Activated CD4-positive, alpha-beta memory T cell treated with anti-CD3 and anti-CD28 coated beads, Interleukin-2, amount 10 ng/mL, durations not matched to agents 7 days and 5 days (primary cell): Measurements from ENCODE around the gene SPPL3. TPM values are rescaled to one million over a fixed set of nuclear protein-coding genes. Genes with fewer than 3 reads are reported as not detected.

Experiments used
- CTCF ChIA-PET: fragments of 350-600 bp; sonication (Branson Sonifier 250); formaldehyde crosslinking; loops from one replicate; lab custom pipeline; 2021; ENCODE audit warnings: antibody characterized with exemption, inconsistent platforms; lab: Charles Lee
- POLR2A ChIA-PET: fragments of 350-600 bp; sonication (Branson Sonifier 250); formaldehyde crosslinking; loops from one replicate; lab custom pipeline; 2021; ENCODE audit warnings: antibody characterized with exemption; lab: Charles Lee
- DNase-seq: peaks from one replicate; pipeline ENCODE4 v3.0.0-alpha.2; 2020
- H3K27ac Mint-ChIP-seq: one replicate; pipeline ENCODE4 v1.8.0; 2021; ENCODE audit warnings: mild to moderate bottlenecking, mixed read lengths
- H3K27me3 Mint-ChIP-seq: one replicate; pipeline ENCODE4 v1.8.0; 2021; ENCODE audit warnings: mixed read lengths
- H3K36me3 Mint-ChIP-seq: one replicate; pipeline ENCODE4 v1.8.0; 2021; ENCODE audit warnings: low read depth, mixed read lengths
- H3K4me1 Mint-ChIP-seq: one replicate; pipeline ENCODE4 v1.8.0; 2021; ENCODE audit warnings: mixed read lengths
- H3K4me3 Mint-ChIP-seq: one replicate; pipeline ENCODE4 v1.8.0; 2021; ENCODE audit warnings: mild to moderate bottlenecking, mixed read lengths
- H3K9me3 Mint-ChIP-seq: one replicate; pipeline ENCODE4 v1.8.0; 2021; ENCODE audit warnings: mixed read lengths
- total RNA-seq, 2 experiments: library from RNA; stranded (reverse); gene quantifications; one replicate each; pipeline ENCODE4 v1.2.3, GENCODE V29; 2021

Gene SPPL3
- total RNA-seq, 2 experiments from 2014 or later, result 32.0 to 32.1 TPM

DNA sequence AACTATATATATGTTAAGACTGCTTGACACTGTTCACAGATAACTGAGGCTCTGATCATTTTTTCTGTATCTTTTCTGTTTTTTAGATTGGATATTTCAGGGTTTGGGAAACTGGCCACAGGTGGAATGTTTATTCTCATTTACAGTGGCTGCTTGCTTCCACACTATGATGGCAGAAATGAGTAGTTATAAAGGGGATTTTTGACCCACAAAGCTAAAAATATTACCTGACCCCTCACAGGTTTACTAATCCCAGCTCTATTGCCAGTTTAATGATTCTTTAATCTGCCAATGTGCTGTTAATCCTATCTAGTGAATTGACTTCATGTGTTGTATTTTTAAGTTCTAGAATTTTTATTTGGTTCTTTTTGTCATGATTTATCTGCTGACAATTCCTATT, 148.9 kb downstream of the SPPL3 start:
- Mint-ChIP-seq H3K9me3 (peaks cover 8% of the 10 kb centered on the region), H3K27me3 (peaks cover 5% of the 10 kb centered on the region), H3K36me3 (peaks cover 7% of the 10 kb centered on the region), H3K4me1 (peaks cover 2% of the 10 kb centered on the region), H3K4me3 (no peak overlapping the region), H3K27ac (no peak overlapping the region)
- CTCF ChIA-PET, result no interaction called here
- POLR2A ChIA-PET, result no interaction called here
- DNase-seq, result no peak

- Mint-ChIP-seq H3K9me3 (peaks cover 8% of the 10 kb centered on the region), H3K4me1 (no peaks in the 10 kb centered on the region), H3K4me3 (no peak overlapping the region), H3K27me3 (peaks cover 5% of the 10 kb centered on the region), H3K36me3 (peaks cover 7% of the 10 kb centered on the region), H3K27ac (no peak overlapping the region)
- CTCF ChIA-PET, result no interaction called here
- no peak for DNase-seq
- POLR2A ChIA-PET, result no interaction called here
These were observed 149.4 kb downstream of the SPPL3 start for GRCh38 chr12:120754792-120755191.

DNA sequence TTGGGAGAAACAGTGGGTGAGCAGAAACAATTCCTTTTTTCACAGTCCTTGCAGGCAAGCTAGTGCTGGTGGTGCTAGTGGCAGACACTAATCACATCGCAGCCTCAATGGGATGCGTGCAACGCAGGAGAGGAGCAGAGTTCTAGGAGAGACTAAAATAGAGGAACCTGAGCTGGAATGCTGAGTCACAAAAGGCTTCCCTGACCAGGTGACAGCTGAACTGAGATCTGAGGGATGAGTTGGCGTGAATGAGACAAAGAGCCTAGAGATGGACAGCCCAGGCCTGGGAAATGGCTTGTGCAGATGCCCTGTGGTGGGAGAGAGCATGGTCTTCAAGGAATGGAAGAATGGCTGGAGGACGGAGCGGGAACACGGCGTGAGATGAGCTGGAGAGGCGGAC, 152.8 kb downstream of the SPPL3 start:
- CTCF ChIA-PET, result interaction anchor here (1.4 to 2.9 kb wide), 2 partner anchors 220 to 222 kb away, joined by 3 to 9 read pairs; no protein-coding TSS in a partner anchor
- peaks cover 7% of the 10 kb centered on the region for H3K36me3 Mint-ChIP-seq
- POLR2A ChIA-PET, result interaction anchor here (1.2 kb wide), 1 partner anchor 220 kb away, joined by 4 read pairs; no protein-coding TSS in a partner anchor
- H3K27ac Mint-ChIP-seq, result no peak overlapping the region
- H3K9me3 Mint-ChIP-seq, result peaks cover 8% of the 10 kb centered on the region
- H3K4me3 Mint-ChIP-seq, result no peak overlapping the region
- no peaks in the 10 kb centered on the region for H3K4me1 Mint-ChIP-seq
- DNase-seq, result no peak
- peaks cover 5% of the 10 kb centered on the region for H3K27me3 Mint-ChIP-seq

DNA sequence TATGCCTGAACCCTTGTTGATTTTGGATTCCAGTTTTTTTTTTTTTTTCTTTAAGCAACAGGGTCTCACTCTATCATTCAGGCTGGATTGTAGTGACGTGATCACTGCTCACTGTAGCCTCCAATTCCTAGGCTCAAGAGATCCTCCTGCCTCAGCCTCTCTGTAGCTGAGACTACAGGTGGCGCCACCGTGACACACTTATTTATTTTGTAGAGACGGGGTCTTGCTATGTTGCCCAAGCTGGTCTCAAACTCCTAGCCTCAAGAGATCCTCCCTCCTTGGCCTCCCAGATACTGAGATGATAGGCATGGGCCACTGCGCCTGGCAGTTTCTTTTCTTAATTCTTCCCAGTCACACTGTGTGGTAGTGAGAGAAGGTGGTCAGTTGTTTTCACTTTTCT, 153.4 kb downstream of the SPPL3 start:
- H3K4me3 Mint-ChIP-seq, result no peak overlapping the region
- no peak for DNase-seq
- no peak overlapping the region for H3K27ac Mint-ChIP-seq
- peaks cover 7% of the 10 kb centered on the region for H3K36me3 Mint-ChIP-seq
- POLR2A ChIA-PET, result interaction anchor here (1.2 kb wide), 1 partner anchor 221 kb away, joined by 4 read pairs; no protein-coding TSS in a partner anchor
- no peaks in the 10 kb centered on the region for H3K4me1 Mint-ChIP-seq
- H3K27me3 Mint-ChIP-seq, result peaks cover 5% of the 10 kb centered on the region
- CTCF ChIA-PET, result interaction anchor here (0.7 to 2.9 kb wide), 3 partner anchors 221 to 694 kb away, joined by 3 to 9 read pairs (median 4); no protein-coding TSS in a partner anchor
- peaks cover 8% of the 10 kb centered on the region for H3K9me3 Mint-ChIP-seq

GRCh38 chr12:120749256-120749655, 154.9 kb downstream of the SPPL3 start:
- Mint-ChIP-seq H3K27me3 (peaks cover 3% of the 10 kb centered on the region), H3K27ac (no peak overlapping the region), H3K9me3 (no peaks in the 10 kb centered on the region), H3K36me3 (no peaks in the 10 kb centered on the region), H3K4me3 (no peak overlapping the region), H3K4me1 (no peaks in the 10 kb centered on the region)
- ChIA-PET POLR2A (no interaction called here), CTCF (interaction anchor here (1.4 to 2.9 kb wide), 2 partner anchors 16 to 223 kb away, joined by 4 to 9 read pairs; no protein-coding TSS in a partner anchor)
- no peak for DNase-seq

DNA sequence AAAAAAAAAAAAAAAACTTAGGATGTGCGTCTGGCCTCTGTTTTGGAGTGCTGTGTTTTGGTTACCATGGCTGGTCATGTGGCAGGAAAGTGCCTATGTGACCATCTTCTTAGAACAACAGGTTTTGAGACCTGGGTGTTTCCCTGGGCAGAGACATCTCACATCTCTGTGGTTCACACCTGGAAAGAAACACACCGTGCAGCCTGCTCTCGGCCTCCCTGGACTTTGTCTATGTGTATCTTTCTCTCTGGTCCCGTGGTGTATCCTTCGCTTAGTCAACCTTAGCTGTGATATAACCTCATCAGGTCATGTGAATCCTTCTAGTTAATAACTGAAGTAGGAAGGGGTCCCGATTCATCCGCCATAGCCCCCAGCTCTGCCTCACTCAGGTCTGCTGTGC, 155.9 kb downstream of the SPPL3 start:
- no peaks in the 10 kb centered on the region for H3K36me3 Mint-ChIP-seq

GRCh38 chr12:120744922-120745493, 159.2 kb downstream of the SPPL3 start:
- ChIA-PET CTCF (interaction anchor here (0.6 to 0.7 kb wide), 2 partner anchors 35 to 112 kb away, joined by 4 to 5 read pairs; no protein-coding TSS in a partner anchor), POLR2A (no interaction called here)
- Mint-ChIP-seq H3K9me3 (no peaks in the 10 kb centered on the region), H3K27ac (no peak overlapping the region), H3K4me3 (no peak overlapping the region), H3K4me1 (no peaks in the 10 kb centered on the region), H3K27me3 (no peaks in the 10 kb centered on the region), H3K36me3 (no peaks in the 10 kb centered on the region)
- DNase-seq, result no peak

More for the DNA sequence above, 155.9 kb downstream of the SPPL3 start:
- Mint-ChIP-seq H3K27me3 (peaks cover 2% of the 10 kb centered on the region), H3K27ac (no peak overlapping the region), H3K4me3 (no peak overlapping the region), H3K9me3 (no peaks in the 10 kb centered on the region), H3K4me1 (no peaks in the 10 kb centered on the region)
- CTCF ChIA-PET, result interaction anchor here (1.0 kb wide), 1 partner anchor 223 kb away, joined by 4 read pairs; no protein-coding TSS in a partner anchor
- DNase-seq, result no peak
- POLR2A ChIA-PET, result no interaction called here

GRCh38 chr12:120741476-120742421, 162.4 kb downstream of the SPPL3 start:
- no peaks in the 10 kb centered on the region for H3K27me3 Mint-ChIP-seq
- DNase-seq, result no peak
- no peak overlapping the region for H3K4me3 Mint-ChIP-seq
- H3K36me3 Mint-ChIP-seq, result no peaks in the 10 kb centered on the region
- ChIA-PET POLR2A (no interaction called here), CTCF (interaction anchor here (0.5 kb wide), 1 partner anchor 1069 kb away, joined by 3 read pairs; no protein-coding TSS in a partner anchor)
- no peaks in the 10 kb centered on the region for H3K9me3 Mint-ChIP-seq
- no peaks in the 10 kb centered on the region for H3K4me1 Mint-ChIP-seq
- no peak overlapping the region for H3K27ac Mint-ChIP-seq

DNA sequence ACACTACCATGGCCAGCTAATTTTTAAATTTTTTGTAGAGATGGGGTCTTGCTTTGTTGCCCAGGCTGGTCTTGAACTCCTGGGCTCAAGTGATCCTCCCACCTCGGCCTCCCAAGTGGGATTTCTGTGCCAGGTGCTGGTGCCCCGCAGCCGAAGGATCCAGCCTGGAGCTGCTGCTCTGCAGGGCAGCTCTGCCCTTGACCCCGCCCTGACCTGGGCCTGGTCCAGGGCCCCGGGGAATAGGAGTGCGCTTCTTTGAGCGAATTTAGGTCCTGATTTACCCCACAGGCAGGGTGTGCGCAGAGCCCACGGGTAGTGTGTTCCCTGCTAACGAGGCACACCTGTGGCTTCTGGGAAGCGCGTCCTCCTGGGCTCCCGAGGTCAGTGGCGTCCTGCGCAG, 163.3 kb downstream of the SPPL3 start:
- Mint-ChIP-seq H3K4me3 (no peak overlapping the region), H3K27me3 (no peaks in the 10 kb centered on the region), H3K9me3 (no peaks in the 10 kb centered on the region), H3K4me1 (no peaks in the 10 kb centered on the region), H3K27ac (no peak overlapping the region), H3K36me3 (no peaks in the 10 kb centered on the region)
- ChIA-PET CTCF (no interaction called here), POLR2A (no interaction called here)
- DNase-seq, result no peak

DNA sequence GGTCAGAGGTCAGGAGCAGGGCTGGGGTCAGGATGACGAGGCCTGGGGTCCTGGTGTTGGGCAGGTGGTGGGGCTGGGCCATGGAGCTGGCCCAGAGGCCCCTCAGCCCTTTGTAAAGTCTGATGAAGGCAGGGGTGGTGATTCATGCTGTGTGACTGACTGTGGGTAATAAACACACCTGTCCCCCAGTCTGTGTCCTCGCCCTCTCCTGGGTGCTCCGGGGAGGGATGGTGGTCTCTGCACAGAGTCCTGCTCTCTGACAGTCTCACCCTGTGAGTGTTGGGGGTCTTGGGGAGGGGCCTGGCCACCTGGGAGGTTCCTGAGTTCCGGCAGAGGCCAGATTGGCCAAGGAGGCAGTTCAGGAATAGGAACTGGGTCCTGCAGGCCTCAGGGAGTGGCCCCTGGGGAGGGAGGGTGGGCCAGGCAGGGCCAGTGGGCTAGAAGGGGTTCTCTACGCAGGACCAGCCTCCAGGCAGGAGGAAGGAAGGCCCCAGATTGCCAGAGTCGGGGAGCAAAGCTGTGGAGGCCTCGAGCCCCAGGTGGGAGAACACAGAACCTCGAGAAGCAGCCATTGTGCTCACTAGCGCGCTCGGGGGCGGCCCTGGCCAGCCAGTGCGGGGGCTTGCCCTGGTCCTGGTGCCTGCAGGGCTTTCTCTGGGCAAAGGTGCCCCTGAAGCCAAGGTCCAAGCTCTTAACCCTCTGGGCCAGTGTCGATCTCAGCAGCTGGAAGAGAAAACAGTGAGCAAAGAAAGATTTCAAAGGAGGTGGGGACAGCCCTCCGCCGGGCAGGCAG, 164.1 kb downstream of the SPPL3 start:
- ChIA-PET POLR2A (no interaction called here), CTCF (no interaction called here)
- H3K27ac Mint-ChIP-seq, result no peak overlapping the region
- no peak overlapping the region for H3K4me3 Mint-ChIP-seq
- H3K36me3 Mint-ChIP-seq, result no peaks in the 10 kb centered on the region
- H3K4me1 Mint-ChIP-seq, result no peaks in the 10 kb centered on the region
- no peaks in the 10 kb centered on the region for H3K27me3 Mint-ChIP-seq
- DNase-seq, result no peak
- no peaks in the 10 kb centered on the region for H3K9me3 Mint-ChIP-seq

GRCh38 chr12:120739031-120739762, 165.0 kb downstream of the SPPL3 start:
- Mint-ChIP-seq H3K4me3 (no peak overlapping the region), H3K36me3 (no peaks in the 10 kb centered on the region), H3K27ac (no peak overlapping the region), H3K4me1 (no peaks in the 10 kb centered on the region), H3K9me3 (no peaks in the 10 kb centered on the region), H3K27me3 (no peaks in the 10 kb centered on the region)
- CTCF ChIA-PET, result interaction anchor here (0.5 kb wide), 1 partner anchor 340 kb away, joined by 3 read pairs; no protein-coding TSS in a partner anchor
- POLR2A ChIA-PET, result no interaction called here
- no peak for DNase-seq
